Hippocampal formation (tissue), 2 donors: ENCODE results near the gene TCFL5.

ENCODE experiments used
- DNase-seq, 2 donors: peaks; one replicate each; lab custom pipeline; 2025; lab: John Stamatoyannopoulos, UW

TCFL5 gene

GRCh38 chr20:62861726-62862336 is at the start of gene TCFL5:
Gene TCFL5 (minus strand): TSS chr20:62861822. CDS start chr20:62861670, 152 bp downstream.
- DNase-seq, result peak; percentile 68 to 93

- DNase-seq, result no peak
Observed at GRCh38 chr20:62910777-62911497, 49.3 kb upstream of the TCFL5 start.

- no peak for DNase-seq
Observed at GRCh38 chr20:62910217-62910766, 48.7 kb upstream of the TCFL5 start.

- DNase-seq, result no peak
Observed at GRCh38 chr20:62908971-62909791, 47.6 kb upstream of the TCFL5 start.

GRCh38 chr20:62907384-62908317 is 46.0 kb upstream of the TCFL5 start:
- DNase-seq, result no peak

GRCh38 chr20:62906647-62907375 is 45.2 kb upstream of the TCFL5 start:
- DNase-seq, result no peak

GRCh38 chr20:62906209-62906608 is 44.6 kb upstream of the TCFL5 start:
- no peak for DNase-seq

- no peak for DNase-seq
Observed at GRCh38 chr20:62905536-62906117, 44.0 kb upstream of the TCFL5 start.

GRCh38 chr20:62902926-62903615 is 41.4 kb upstream of the TCFL5 start:
- DNase-seq, result no peak

GRCh38 chr20:62901891-62902290 is 40.3 kb upstream of the TCFL5 start:
- no peak for DNase-seq

GRCh38 chr20:62900692-62901584 is 39.3 kb upstream of the TCFL5 start:
- DNase-seq, result no peak

GRCh38 chr20:62900052-62900691 is 38.5 kb upstream of the TCFL5 start:
- DNase-seq, result peak; percentile 63 to 71

GRCh38 chr20:62899633-62900051 is 38.0 kb upstream of the TCFL5 start:
- DNase-seq, result no peak

- no peak for DNase-seq
Observed at GRCh38 chr20:62898970-62899632, 37.5 kb upstream of the TCFL5 start.

GRCh38 chr20:62898093-62898964 is 36.7 kb upstream of the TCFL5 start:
- DNase-seq, result no peak

- no peak for DNase-seq
Observed at GRCh38 chr20:62897666-62898065, 36.0 kb upstream of the TCFL5 start.

- no peak for DNase-seq
Observed at GRCh38 chr20:62896526-62896925, 34.9 kb upstream of the TCFL5 start.
